Endodermal cell (in vitro differentiated cells): ENCODE results near the gene BTG2. TPM values are rescaled to one million over a fixed set of nuclear protein-coding genes. Genes with fewer than 3 reads are reported as not detected.

ENCODE experiments used
- DNase-seq: peaks from one replicate; pipeline ENCODE4 v3.0.0-alpha.2; 2017
- H3K27ac ChIP-seq: 2 replicates; pipeline ENCODE4 v1.5.1; 2013; ENCODE audit warnings: mild to moderate bottlenecking, low read depth, low read length, moderate library complexity
- H3K27me3 ChIP-seq: 2 replicates; pipeline ENCODE4 v1.6.1; 2013; ENCODE audit warnings: mild to moderate bottlenecking, low read length, moderate library complexity; ENCODE audit not compliant: insufficient read depth, control insufficient read depth, poor library complexity, severe bottlenecking
- H3K36me3 ChIP-seq: 2 replicates; pipeline ENCODE4 v1.7.0; 2013; ENCODE audit warnings: mild to moderate bottlenecking, low read length, moderate library complexity; ENCODE audit not compliant: control insufficient read depth, insufficient read depth
- H3K4me1 ChIP-seq: one replicate; pipeline ENCODE4 v1.7.0; 2013; ENCODE audit warnings: low read length; ENCODE audit not compliant: control insufficient read depth, insufficient read depth
- H3K4me3 ChIP-seq: 2 replicates; pipeline ENCODE4 v1.5.1; 2013; ENCODE audit warnings: mild to moderate bottlenecking, low read length, moderate library complexity
- H3K9ac ChIP-seq: 2 replicates; pipeline ENCODE4 v1.6.1; 2013; ENCODE audit warnings: mild to moderate bottlenecking, low read length, moderate library complexity; ENCODE audit not compliant: poor library complexity, severe bottlenecking; ENCODE audit errors: extremely low read depth
- H3K9me3 ChIP-seq: 2 replicates; pipeline ENCODE4 v1.6.1; 2013; ENCODE audit warnings: mild to moderate bottlenecking, low read length, moderate library complexity; ENCODE audit not compliant: control insufficient read depth
- H3K27ac Mint-ChIP-seq: 2 replicates; pipeline ENCODE4 v1.8.0; 2020; ENCODE audit warnings: mixed read lengths
- H3K27me3 Mint-ChIP-seq: 2 replicates; pipeline ENCODE4 v1.8.0; 2021; ENCODE audit warnings: mild to moderate bottlenecking, mixed read lengths; ENCODE audit not compliant: insufficient read depth
- H3K36me3 Mint-ChIP-seq: 2 replicates; pipeline ENCODE4 v1.8.0; 2020; ENCODE audit warnings: low read depth, mixed read lengths
- H3K4me1 Mint-ChIP-seq: 2 replicates; pipeline ENCODE4 v1.8.0; 2020; ENCODE audit warnings: mixed read lengths
- H3K4me3 Mint-ChIP-seq: 2 replicates; pipeline ENCODE4 v1.8.0; 2020; ENCODE audit warnings: mild to moderate bottlenecking, moderate library complexity, mixed read lengths
- H3K9me3 Mint-ChIP-seq: 2 replicates; pipeline ENCODE4 v1.8.0; 2020; ENCODE audit warnings: mild to moderate bottlenecking, mixed read lengths
- WGBS, 2 experiments: methylation state at CpG; one replicate each; pipeline versions ENCODE4 v1.1.5 to v1.1.7; 2013; ENCODE audit warnings: missing lambda C conversion rate in 2 of 2, mixed read lengths in 1 of 2; ENCODE audit not compliant: insufficient coverage in 1 of 2, insufficient read length in 1 of 2; 5-methylcytosine and 5-hydroxymethylcytosine counted together
- total RNA-seq, 2 donors: library from RNA; stranded (reverse); fragmentation: NEBNext Ultra II Directional in 1 of 2; extraction: Animal tissue kit (Norgen Biotek cat#: 25700) in 1 of 2; gene quantifications; 2 replicates in 1 of 2; 3 replicates in 1 of 2; pipeline ENCODE4 v1.2.1, GENCODE V29; 2021
- TF ChIP-seq, protein P1 (sequence below): fragments of 200-600 bp; sonication (generic); conservative IDR thresholded peaks from 2 replicates; pipeline ENCODE4 v1.5.0; 2021; ENCODE audit warnings: antibody characterized with exemption, mild to moderate bottlenecking

BTG2 gene
- total RNA-seq, 2 donors from 2014 or later: 49.8 to 54.6 TPM

DNA sequence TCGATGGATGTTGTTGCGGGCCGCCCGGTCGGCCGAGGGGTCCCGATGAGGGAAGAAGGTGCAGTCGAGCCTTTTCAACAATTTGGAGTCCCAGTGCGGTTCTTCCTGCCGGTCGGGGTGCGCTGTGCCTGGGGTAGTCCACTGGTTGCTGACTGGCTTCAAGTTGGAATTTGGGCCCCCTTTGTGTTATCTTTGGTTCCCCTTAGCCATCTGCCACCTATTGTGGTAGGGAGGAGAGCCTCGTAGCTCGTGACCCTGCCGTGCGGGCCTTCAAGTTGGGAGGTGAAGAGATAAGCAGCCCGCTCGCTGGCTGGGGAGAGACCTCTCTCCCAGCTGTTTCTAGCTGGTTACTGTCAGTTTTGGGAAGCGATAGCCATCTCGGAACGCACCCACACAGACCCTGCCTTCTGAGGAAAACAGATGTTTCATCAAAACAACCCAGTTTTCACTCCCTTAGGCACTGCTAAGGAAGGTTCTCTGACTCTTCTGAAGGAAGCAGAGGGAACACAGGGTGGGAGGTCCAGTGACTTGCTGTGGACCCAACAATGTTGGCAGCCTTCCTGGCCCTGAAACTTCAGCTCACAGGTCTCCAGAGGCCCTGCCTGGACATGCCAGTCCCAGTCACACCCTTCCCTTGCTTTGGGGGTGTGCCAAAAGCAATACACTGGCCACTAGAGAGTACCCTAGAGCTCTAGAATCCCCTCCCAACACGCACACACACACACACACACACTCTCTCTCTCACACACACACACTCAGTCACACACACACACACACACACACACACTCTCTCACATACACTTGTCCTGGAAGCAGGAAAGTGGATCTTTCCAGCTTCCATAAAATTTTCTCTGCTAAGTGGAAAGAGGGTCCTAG lies 1.0 kb downstream of the BTG2 start:
- Histone ChIP-seq H3K27ac (peak overlapping the region; percentile 67), H3K4me1 (peaks cover 6% of the 10 kb centered on the region), H3K9me3 (no peaks in the 10 kb centered on the region), H3K4me3 (peak overlapping the region; percentile 98), H3K36me3 (peaks cover 17% of the 10 kb centered on the region), H3K9ac (peak overlapping the region; percentile 86), H3K27me3 (peaks cover 24% of the 10 kb centered on the region)
- peak; percentile 73 for DNase-seq
- TF ChIP-seq, protein P1, sequence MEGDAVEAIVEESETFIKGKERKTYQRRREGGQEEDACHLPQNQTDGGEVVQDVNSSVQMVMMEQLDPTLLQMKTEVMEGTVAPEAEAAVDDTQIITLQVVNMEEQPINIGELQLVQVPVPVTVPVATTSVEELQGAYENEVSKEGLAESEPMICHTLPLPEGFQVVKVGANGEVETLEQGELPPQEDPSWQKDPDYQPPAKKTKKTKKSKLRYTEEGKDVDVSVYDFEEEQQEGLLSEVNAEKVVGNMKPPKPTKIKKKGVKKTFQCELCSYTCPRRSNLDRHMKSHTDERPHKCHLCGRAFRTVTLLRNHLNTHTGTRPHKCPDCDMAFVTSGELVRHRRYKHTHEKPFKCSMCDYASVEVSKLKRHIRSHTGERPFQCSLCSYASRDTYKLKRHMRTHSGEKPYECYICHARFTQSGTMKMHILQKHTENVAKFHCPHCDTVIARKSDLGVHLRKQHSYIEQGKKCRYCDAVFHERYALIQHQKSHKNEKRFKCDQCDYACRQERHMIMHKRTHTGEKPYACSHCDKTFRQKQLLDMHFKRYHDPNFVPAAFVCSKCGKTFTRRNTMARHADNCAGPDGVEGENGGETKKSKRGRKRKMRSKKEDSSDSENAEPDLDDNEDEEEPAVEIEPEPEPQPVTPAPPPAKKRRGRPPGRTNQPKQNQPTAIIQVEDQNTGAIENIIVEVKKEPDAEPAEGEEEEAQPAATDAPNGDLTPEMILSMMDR: no peak
- Mint-ChIP-seq H3K27ac (peak overlapping the region; percentile 93), H3K9me3 (no peaks in the 10 kb centered on the region), H3K36me3 (peaks cover 23% of the 10 kb centered on the region), H3K4me3 (peak overlapping the region; percentile 90), H3K4me1 (peaks cover 57% of the 10 kb centered on the region), H3K27me3 (peaks cover 60% of the 10 kb centered on the region)
- 0 to 5% methylated on average over 10 to 22 of the region's 22 CpGs for WGBS, 2 experiments

DNA sequence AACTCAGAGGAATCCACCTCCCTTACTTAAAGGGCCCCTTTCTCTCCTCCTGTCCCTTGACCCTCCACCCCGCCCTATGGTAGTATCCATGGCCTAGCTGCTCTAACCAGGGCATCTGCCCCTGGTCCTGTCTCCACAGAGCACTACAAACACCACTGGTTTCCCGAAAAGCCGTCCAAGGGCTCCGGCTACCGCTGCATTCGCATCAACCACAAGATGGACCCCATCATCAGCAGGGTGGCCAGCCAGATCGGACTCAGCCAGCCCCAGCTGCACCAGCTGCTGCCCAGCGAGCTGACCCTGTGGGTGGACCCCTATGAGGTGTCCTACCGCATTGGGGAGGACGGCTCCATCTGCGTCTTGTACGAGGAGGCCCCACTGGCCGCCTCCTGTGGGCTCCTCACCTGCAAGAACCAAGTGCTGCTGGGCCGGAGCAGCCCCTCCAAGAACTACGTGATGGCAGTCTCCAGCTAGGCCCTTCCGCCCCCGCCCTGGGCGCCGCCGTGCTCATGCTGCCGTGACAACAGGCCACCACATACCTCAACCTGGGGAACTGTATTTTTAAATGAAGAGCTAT lies 1.7 kb downstream of the BTG2 start:
- Mint-ChIP-seq H3K9me3 (no peaks in the 10 kb centered on the region), H3K27ac (peak overlapping the region; percentile 81), H3K36me3 (peaks cover 23% of the 10 kb centered on the region), H3K4me3 (peak overlapping the region; percentile 90), H3K4me1 (peaks cover 63% of the 10 kb centered on the region), H3K27me3 (peaks cover 62% of the 10 kb centered on the region)
- TF ChIP-seq, protein P1: no peak
- H3K36me3 ChIP-seq: peaks cover 17% of the 10 kb centered on the region
- H3K4me1 ChIP-seq: peaks cover 11% of the 10 kb centered on the region
- peak overlapping the region; percentile 98 for H3K4me3 ChIP-seq
- peak overlapping the region; percentile 86 for H3K9ac ChIP-seq
- peak; percentile 74 for DNase-seq
- H3K27me3 ChIP-seq: peaks cover 24% of the 10 kb centered on the region
- H3K27ac ChIP-seq: no peak overlapping the region
- 34 to 47% methylated on average over 6 to 21 of the region's 21 CpGs for WGBS, 2 experiments
- H3K9me3 ChIP-seq: no peaks in the 10 kb centered on the region

DNA sequence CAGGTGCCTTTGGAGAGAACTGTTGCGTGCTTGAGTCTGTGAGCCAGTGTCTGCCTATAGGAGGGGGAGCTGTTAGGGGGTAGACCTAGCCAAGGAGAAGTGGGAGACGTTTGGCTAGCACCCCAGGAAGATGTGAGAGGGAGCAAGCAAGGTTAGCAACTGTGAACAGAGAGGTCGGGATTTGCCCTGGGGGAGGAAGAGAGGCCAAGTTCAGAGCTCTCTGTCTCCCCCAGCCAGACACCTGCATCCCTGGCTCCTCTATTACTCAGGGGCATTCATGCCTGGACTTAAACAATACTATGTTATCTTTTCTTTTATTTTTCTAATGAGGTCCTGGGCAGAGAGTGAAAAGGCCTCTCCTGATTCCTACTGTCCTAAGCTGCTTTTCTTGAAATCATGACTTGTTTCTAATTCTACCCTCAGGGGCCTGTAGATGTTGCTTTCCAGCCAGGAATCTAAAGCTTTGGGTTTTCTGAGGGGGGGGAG lies 2.4 kb downstream of the BTG2 start:
- H3K9me3 ChIP-seq: no peaks in the 10 kb centered on the region
- Mint-ChIP-seq H3K27ac (peak overlapping the region; percentile 56), H3K9me3 (no peaks in the 10 kb centered on the region), H3K36me3 (peaks cover 23% of the 10 kb centered on the region), H3K27me3 (peaks cover 56% of the 10 kb centered on the region), H3K4me1 (peaks cover 63% of the 10 kb centered on the region), H3K4me3 (peak overlapping the region; percentile 90)
- no peak overlapping the region for H3K27ac ChIP-seq
- TF ChIP-seq, protein P1: no peak
- H3K9ac ChIP-seq: peak overlapping the region; percentile 29
- peaks cover 21% of the 10 kb centered on the region for H3K27me3 ChIP-seq
- 10 to 12% methylated on average over 2 to 3 of the region's 3 CpGs for WGBS, 2 experiments
- peak overlapping the region; percentile 98 for H3K4me3 ChIP-seq
- peaks cover 12% of the 10 kb centered on the region for H3K4me1 ChIP-seq
- H3K36me3 ChIP-seq: peaks cover 17% of the 10 kb centered on the region
- DNase-seq: peak; percentile 82
